CD4-positive, alpha-beta T cell treated with Interleukin-4 for 1 hour (primary cell): ENCODE data around the gene HMGXB3.

ENCODE experiments used
- DNase-seq, 2 donors: peaks; one replicate each; pipeline ENCODE4 v3.0.0-alpha.2; 2020 to 2022

Gene HMGXB3, protein sequence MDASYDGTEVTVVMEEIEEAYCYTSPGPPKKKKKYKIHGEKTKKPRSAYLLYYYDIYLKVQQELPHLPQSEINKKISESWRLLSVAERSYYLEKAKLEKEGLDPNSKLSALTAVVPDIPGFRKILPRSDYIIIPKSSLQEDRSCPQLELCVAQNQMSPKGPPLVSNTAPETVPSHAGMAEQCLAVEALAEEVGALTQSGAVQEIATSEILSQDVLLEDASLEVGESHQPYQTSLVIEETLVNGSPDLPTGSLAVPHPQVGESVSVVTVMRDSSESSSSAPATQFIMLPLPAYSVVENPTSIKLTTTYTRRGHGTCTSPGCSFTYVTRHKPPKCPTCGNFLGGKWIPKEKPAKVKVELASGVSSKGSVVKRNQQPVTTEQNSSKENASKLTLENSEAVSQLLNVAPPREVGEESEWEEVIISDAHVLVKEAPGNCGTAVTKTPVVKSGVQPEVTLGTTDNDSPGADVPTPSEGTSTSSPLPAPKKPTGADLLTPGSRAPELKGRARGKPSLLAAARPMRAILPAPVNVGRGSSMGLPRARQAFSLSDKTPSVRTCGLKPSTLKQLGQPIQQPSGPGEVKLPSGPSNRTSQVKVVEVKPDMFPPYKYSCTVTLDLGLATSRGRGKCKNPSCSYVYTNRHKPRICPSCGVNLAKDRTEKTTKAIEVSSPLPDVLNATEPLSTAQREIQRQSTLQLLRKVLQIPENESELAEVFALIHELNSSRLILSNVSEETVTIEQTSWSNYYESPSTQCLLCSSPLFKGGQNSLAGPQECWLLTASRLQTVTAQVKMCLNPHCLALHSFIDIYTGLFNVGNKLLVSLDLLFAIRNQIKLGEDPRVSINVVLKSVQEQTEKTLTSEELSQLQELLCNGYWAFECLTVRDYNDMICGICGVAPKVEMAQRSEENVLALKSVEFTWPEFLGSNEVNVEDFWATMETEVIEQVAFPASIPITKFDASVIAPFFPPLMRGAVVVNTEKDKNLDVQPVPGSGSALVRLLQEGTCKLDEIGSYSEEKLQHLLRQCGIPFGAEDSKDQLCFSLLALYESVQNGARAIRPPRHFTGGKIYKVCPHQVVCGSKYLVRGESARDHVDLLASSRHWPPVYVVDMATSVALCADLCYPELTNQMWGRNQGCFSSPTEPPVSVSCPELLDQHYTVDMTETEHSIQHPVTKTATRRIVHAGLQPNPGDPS (N-terminal part only)

DNA sequence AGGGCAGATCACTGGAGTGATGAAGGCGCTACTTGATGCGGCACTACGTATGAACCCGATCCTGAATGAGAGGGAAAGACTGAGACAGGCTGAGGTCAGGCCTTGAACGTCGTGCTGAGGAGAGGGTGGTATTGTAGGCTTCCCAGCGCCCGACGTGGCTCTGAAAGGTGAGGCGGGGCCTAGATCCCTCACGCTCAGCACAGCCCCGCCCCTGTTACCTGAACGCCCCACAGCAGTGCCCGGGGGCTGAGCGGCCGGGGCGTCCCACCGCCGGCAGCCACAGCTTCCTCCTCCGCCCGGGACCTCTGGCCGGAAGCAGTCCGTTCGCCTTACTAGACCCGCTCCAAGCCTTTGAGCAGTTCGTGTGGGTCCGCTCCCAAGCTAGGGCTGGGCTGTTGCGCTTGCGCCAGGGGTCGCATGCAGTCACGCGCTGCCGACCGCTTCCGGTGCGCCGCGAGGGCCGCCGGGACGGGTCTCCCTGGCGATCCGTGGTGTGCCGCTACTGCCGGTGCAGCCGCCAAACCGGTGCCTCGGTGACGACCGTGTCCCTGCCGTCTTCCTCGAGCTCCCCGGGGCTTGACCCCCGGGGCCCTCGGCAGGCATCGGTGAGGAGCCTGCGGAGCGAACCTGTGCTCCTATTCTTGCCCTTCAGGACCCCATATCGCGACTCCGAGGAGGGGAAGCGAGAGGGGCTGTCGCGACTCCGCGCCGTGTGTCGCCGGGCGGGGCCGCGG lies at the start of gene HMGXB3, which contains the start of gene TIGD6:
Gene HMGXB3 (plus strand): TSS at position 484 of the 734 bp plus-strand sequence. CDS start 4,114 bp downstream, outside the sequence.
Gene TIGD6 (minus strand): TSS at position 399 of the 734 bp plus-strand sequence. CDS start 4,306 bp downstream, outside the sequence.
- peak; percentile 90 to 93 for DNase-seq

DNA sequence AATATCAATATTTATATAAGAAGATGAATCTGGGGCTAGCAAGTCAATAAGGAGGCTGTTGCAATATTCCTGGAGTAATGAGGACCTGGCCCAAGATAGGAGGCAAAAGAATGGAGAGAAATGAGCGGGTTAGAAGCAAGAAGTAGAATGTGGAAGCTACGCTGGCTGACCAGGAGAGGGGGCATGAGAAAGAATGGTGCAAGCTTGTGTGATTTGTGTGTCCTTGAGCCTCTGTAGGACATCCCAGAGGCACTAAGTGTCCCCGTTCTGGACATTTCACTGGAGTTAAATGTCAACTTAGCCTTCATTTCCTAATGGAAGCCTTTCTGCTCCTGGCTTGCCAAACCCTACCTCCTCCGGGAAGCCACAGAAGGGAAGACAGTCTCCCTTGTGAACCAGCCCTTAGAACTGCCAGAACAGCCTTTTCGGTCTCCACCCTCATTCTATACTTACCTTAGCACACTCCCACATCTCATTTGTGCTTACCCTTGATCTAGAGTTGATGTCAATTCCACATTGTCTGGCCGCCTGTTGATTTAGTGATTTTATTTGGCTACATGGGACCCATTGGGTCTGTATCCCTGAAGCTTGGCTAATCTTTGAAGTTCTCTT lies 49.3 kb upstream of the HMGXB3 start:
- no peak for DNase-seq

DNA sequence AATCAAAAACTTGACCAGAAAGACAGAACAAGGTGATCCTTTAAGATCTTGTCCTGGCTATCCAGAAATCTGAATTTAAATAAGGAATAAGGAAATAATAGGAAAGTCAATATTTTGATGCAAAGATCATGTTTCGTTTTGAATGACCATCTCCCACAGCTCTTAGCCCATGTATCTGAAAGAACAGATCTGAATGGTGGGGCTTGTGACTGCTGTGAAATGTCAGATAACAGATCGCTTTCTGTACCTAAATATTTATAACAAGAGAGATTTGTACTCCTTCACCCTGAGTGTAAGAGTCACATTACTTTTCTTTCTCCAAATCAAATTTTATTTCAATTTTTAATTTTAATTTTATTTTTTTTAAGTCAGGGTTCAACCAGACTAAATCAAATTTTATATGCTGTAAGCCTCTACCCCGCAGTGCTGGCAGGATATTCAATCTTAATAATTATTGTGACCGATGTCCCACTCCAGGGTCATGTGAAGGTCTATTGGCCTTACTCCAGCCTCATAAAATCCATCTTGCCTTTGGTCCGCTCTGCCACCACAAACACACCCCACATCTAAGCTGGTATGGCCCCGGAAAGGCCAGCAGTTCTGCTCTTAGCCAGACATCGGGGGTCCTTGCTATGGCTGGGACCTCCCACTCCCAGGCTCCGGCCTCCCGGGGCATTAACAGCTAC lies 47.0 kb upstream of the HMGXB3 start:
- DNase-seq: no peak

DNA sequence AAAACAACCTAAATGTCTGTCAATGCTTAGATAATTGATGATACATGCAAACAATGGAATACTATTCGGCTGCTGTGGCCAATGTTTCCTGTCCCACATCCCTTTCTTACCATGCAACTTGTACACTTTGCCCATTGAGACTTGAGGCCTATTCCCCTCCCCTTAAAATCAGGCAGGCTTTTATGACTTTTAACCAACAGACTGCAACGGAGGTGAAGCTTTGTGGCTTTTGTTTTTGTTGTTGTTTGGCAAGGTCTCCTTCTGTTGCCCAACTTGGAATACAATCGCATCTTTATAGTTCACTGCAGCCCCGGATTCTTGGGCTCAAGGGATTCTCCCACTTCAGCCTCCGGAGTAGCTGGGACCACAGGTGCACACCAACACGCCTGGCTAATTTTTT lies 45.7 kb upstream of the HMGXB3 start:
- no peak for DNase-seq

DNA sequence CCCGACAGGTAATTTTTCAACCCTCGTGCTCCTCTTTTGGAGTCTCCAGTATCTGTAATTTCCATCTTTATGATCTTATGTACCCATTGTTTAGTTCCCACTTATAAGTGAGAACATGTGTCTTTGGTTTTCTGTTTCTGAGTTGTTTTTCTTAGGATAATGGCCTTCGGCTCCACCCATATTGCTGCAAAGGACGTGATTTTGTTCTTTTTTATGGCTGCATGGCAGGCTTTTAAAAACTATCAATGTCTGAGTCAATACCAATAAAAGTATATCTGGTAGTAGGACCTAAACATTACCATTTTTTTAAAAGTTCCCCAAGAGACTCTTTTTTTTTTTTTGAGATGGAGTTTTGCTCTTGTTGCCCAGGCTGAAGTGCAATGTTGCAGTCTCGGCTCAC lies 43.9 kb upstream of the HMGXB3 start:
- DNase-seq: no peak

DNA sequence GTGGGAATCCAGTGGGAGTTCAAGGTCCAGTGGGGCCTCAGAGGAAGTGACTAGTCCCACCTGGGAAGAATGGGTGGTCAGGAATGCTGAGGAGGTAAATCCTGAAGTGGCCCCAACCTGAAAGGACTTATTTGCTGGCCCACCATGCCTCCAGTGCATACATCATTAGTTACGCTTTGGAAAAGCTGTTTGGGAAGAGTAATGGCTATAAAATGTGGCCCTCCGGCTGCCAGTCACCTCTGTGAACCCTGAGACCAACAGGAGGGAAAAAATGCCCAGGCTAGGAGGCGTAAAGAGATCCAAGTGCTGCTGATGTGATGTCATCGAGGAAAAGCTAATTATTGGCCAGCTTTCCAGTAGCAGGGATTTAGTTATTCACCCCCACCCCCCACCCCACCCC lies 42.7 kb upstream of the HMGXB3 start:
- DNase-seq: no peak

DNA sequence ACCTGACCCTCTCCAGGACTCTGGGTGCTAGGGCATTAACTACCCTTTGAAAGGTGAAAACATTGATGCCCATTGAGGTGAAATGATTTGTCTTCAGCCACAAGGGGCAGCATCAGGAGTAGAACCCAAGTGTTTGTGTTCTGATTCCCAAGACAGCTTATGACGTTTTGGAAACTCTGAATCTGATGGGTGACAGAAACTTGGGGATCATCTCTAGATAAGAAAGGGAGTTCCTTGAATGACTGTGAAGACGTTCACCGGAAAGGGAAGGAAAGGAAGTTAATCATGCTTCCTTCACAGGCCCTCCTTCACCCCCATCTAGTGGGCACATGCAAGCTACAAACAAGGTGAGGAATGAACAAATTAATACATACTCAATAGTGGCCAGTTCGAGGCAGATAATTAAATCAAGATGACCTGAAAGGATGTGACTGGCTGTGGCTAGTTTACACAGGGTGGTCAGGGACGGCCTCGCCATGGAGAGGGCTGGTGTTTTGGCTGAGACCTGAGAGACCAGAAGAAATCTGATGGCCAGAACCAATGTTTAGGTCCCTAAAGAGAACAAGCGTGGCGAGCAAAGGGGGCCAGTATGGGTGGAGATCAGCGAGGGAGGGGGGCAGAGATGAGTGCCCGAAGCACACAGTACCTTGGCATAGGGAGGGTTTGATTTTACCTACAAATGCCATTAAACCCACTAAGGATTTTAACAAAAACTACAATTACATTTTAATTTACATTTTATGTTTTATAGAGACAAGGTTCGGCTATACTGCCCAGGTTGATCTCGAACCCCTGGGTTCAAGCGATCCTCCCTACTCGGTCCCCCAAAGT lies 40.9 kb upstream of the HMGXB3 start:
- DNase-seq: peak; percentile 54 to 75

DNA sequence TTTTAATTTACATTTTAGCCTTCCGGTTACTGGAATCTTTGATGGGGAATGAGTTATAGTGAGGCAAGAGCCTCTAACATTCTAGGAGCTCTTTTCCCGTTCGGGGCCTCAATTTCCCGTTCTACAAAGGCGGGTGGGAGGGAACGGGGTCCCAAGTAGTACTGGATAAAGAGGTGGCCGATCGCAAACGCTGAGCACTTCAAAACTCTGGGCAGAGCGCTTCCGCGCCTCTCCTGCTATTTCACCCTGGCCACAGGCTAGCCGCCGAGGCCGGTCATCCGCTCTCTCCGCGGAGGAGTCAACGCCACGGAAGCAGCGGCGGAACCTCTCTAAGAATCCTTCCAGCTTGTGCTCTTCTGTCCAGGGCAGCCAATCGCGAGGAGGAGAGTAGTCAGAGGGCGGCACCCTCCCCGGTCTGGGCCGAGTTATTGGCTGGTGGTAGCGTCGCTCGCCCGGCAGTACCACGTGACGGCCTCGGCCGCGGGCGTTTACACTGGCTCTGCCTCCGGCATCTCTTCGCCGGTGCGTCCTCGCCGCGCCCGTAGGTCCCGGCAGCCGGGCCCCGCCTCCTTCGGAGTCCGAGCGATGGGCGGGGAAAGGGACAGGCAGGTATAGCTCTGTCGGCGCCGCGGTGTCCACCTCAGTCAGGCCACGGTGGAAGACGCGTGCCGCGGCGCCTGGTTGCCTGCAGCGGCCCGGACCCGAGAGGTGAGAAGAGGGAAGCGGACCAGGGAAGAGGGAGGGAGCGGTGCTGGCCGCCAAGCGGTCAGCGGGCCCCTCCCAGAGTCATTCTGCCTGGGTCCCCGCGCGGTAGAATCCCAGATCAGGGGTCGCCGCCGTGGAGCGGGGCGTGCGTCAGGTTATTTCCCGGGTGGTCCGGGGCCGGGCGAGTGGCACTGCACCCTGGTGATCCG lies 40.0 kb upstream of the HMGXB3 start, which contains the start of gene SLC26A2:
Gene SLC26A2 (plus strand): TSS at position 487 of the 914 bp plus-strand sequence. CDS start 16,895 bp downstream, outside the sequence.
- DNase-seq: peak; percentile 95

DNA sequence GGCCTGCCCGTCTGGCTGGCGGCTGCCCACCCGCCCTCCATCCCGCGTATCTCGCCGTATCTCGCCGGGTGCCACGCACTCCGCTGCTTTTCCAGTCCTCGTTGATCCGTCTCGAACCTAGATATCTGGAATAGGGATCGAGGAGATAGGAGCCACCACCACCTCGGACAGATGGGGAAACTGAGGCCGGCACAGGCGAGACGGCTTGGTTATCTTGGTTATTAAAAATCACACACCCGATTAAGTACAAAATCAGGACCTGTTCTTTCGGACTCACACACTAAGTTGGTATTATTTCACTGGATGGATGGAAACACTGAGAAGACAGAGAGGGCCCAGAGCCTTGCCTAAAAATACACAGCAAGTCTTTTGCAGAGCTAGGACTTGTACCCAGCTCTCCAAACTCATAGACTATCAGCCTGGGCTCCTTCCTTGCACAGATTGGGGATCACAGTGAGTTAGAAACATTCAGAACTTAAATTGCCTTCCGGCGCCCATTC lies 39.3 kb upstream of the HMGXB3 start:
- DNase-seq: no peak

DNA sequence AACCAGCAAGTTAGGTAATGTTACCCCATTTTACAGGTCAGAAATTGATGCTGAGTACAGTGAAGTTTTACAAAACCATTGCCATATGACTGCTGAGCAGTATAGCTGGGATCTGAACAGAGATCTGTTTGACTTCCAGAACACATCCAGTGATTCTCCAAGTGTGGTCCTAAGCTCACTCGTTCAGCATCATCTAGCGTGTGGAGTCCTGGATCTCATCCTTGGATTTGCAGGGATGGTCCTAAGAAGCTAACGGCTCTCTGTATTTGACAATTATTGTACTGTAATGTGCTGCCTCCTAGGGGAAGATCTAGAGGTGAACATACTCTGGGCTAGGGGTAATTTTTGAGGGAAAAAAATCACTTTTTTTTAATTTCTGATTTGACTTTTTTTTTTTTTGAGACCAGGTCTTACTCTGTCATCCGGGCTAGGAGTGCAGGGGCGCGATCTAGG lies 38.6 kb upstream of the HMGXB3 start:
- DNase-seq: peak in 1 of 2 donors; percentile 18

DNA sequence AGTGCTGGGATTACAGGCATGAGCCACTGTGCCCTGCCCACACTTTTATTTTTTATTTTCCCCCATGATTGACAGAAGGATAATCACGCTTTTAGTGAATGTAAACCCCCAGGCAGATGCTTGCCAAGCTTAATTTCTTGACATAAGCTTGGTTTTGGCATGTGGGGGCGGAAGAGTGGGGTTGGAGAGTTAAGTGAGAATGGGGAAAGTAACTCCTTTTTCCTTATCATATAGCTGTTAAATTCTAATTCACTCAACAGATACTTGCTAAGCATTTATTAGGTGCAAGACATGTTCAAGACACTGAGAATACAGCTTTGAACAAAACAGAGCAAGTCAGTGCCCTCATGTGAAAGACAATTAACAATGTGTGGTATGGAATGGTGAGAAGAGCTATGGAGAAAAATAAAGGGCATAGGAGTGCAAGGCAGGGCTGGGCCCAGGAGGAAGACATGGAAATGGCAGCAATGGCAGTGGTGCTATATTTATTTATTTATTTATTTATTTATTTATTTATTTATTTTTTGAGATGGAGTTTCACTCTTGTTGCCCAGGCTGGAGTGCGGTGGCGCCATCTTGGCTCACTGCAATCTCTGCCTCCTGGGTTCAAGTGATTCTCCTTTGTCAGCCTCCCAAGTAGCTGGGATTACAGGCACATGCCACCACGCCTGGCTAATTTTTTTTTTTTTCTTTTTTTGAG lies 37.8 kb upstream of the HMGXB3 start:
- no peak for DNase-seq

DNA sequence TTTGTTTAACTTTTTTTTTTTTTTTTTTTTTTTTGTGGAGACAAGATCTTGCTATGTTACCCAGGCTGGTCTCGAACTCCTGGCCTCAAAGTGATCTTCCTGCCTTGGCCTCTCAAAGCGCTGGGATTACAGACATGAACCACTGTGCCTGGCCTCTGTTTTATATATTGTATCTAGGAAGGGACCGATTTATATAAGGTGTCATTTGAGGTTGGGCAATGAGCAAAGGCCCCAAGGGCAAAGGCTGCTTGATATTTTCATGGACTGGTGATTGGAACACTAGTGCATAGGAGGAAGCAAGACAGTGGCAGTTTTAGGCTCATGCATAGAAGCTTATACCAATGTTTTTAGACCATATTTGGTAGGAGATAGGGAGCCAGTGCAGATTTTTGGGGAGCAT lies 36.8 kb upstream of the HMGXB3 start:
- no peak for DNase-seq

DNA sequence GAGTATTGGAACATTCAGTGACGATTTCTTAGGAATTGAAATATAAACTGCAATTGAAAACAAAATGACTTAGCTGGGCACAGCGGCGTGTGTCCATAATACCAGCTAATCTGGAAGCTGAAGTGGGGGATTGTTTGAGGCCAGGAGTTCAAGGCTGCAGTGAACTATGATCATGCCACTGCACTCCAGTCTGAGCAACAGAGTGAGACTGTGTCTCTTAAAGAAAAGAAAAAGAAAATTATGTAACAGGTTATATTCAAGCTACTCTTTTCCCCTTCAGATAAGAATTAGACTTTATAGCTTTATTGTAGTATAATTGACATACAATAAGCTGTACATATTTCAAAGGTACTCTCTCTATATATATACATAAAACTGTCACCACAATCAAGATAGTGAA lies 33.6 kb upstream of the HMGXB3 start:
- no peak for DNase-seq

DNA sequence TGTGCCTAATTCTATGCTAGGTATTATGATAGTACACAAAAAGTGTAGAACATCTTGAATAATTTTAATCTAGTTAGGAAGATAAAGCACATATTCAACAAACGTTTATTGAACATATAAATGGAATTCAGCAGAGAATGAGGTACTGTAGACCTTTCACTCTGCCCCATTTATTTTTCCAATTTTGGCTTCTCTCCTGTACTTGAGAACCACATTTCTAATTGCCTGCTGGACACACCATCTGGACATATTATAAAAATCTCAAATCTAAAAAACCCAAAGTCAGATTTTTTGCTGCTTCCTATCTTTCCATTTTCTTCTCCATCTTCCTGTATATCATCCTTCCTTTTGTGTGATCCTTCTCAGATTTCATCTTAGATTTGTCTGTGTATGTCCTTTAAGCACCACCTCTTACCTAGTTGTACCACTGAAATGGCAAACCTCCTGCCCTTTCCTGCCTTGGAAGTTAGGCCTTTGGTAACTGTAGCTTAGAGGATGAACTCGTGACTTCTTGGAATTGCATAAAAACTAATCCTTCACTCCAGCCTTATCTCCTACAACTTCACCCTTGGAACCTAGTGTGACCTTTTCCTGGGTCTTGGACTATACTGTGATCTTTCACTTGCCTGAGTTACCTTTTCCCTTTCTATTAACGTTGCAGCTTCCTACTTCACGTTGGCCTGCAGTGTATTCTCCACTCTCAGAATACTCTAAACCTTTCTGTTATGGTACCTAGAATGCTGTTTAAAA lies 31.2 kb upstream of the HMGXB3 start:
- no peak for DNase-seq

DNA sequence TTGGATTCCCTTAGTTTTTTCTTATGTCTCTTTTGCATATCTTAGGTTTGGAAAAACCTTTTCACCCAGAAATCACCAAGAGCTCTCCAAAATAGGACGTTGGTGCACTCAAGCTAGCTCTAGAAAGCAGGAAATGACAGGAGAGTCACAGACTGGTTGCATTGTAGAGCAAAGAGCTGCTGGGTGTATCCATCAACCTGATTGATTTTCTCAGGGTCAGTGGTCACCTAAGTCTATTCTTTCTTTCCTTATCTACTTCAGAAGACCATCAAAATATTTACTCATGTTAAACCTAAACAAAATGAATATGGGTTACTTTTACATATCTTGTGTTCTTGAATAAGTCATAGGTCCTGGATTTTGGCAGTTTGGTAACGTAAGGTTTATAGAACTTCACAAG lies 25.1 kb upstream of the HMGXB3 start:
- DNase-seq: no peak

DNA sequence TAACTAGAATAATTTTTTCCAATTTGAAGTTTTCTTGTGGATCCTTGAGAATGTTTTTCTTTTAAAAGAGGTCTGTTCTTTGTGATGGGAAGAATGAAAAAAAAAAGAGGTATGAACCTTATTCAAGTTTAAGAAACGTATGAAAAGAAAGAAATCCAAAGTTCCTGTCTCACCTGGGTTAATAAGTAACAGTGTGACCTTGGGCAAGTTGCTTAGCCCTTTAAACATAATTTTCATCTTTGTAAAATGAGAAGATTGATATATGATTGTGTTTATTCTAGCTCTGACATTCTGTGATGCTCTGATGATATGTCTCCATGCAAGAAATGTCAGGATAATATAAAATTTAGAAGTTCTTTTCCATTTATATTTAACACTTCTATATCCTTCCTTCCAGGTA lies 20.6 kb upstream of the HMGXB3 start:
- DNase-seq: no peak

DNA sequence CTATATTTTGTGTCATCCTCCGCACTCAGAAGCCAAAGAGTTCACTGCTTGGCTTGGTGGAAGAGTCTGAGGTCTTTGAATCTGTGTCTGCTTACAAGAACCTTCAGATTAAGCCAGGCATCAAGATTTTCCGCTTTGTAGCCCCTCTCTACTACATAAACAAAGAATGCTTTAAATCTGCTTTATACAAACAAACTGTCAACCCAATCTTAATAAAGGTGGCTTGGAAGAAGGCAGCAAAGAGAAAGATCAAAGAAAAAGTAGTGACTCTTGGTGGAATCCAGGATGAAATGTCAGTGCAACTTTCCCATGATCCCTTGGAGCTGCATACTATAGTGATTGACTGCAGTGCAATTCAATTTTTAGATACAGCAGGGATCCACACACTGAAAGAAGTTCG lies 19.3 kb upstream of the HMGXB3 start:
- no peak for DNase-seq
